T47D (cell line): ENCODE measurements around the gene ADAM15.

ENCODE experiments used
- DNase-seq, 2 experiments: peaks; one replicate each; pipeline versions ENCODE4 v3.0.0 to v3.0.0-alpha.2; 2011 to 2012; ENCODE audit warnings: low read depth in 1 of 2, low spot score in 1 of 2
- JUND ChIP-seq: IDR thresholded peaks from 2 replicates; pipeline ENCODE4 v1.6.1; 2012; ENCODE audit warnings: low read depth
- in situ Hi-C: cut with HindIII; loops from 2 replicates; pipeline ENCODE4 v1.10.0; 2016; ENCODE audit warnings: low sequenced_read_pairs, low pct_unique_long_range_greater_than_20kb

The ADAM15 gene

DNA sequence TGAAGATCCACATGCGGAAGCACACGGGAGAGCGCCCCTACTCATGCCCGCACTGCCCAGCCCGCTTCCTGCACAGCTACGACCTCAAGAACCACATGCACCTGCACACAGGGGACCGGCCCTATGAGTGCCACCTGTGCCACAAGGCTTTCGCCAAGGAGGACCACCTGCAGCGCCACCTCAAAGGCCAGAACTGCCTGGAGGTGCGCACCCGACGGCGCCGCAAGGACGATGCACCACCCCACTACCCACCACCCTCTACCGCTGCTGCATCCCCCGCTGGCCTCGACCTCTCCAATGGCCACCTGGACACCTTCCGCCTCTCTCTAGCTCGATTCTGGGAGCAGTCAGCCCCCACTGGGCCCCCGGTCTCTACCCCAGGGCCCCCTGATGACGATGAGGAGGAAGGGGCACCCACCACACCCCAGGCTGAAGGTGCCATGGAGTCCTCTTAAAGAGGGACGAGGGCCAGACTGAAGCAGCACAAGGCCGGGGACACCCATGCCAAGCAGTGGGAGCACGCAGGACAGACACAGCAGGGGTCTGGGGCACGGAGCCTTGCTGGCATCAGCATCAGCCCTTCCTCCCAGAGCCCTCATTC, 34.8 kb upstream of the ADAM15 start:
- no peak for TF ChIP-seq JUND
- DNase-seq, result no peak
- in situ Hi-C loops, result no loop called here

DNA sequence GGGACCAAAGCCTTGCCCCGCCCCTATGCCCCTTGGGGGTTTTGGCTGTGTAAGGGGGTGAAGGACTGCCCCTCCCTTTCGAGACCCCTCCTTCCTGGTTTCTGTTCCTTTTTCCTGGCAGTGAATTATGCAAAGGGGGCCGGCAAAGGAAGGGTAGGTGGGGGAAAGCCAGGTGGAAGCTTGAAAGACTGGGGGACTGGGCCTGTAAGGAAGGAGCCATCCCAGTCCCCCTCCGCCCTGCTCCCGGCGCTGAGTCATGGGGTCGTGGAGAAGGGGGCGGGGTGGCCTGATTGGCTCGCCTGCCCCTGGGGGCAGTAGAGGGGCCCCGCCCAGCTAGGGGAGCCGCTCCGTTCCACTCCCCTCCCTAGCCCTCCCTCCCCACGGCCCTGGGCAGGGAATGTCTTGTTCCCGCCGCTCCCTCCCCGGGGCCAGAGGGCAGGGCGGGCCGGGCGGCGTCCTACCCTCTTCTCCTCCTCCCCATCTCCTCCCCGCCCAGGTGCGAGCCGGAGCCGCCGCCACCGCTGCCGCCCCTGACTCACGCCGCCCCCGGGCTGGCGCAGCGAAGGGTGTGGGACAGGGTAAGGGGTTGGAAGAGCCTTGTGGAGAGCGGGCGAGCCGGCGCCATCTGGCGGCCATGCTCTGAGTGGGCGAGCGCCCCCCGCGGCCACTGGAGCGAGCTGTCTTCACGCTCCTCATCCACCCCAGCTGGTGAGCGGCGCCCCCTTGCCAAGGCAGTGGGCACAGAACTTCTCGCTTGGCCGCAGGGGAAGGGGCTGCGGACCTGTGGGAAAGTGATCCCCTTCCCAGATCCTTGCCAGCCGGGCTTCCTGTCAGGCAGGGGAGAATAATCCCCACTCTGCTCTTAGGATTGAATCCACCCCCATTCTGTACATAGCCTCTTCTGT, 33.8 kb upstream of the ADAM15 start:
- in situ Hi-C loops, result no loop called here
- DNase-seq, result peak; percentile 65 to 95
- no peak for TF ChIP-seq JUND

DNA sequence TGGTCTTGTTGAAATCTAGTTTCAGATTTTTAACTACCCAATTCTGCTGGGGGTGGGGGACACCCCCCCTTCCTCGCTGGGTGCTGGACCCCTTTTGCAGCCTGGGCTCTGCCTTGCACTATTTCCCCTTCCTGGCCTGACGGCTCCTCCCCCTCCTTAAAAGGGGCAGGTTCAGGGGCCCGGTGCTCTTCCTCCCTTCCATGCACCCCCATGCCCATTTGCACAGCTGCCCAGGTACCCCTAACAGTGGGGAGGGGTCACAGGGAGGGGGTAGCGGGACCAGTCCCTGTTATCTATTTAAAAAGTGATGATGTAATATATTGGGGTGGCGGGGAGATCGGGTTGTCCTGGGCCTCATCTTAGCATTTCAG, 33.2 kb upstream of the ADAM15 start:
- in situ Hi-C loops, result no loop called here
- TF ChIP-seq JUND, result no peak
- DNase-seq, result no peak

DNA sequence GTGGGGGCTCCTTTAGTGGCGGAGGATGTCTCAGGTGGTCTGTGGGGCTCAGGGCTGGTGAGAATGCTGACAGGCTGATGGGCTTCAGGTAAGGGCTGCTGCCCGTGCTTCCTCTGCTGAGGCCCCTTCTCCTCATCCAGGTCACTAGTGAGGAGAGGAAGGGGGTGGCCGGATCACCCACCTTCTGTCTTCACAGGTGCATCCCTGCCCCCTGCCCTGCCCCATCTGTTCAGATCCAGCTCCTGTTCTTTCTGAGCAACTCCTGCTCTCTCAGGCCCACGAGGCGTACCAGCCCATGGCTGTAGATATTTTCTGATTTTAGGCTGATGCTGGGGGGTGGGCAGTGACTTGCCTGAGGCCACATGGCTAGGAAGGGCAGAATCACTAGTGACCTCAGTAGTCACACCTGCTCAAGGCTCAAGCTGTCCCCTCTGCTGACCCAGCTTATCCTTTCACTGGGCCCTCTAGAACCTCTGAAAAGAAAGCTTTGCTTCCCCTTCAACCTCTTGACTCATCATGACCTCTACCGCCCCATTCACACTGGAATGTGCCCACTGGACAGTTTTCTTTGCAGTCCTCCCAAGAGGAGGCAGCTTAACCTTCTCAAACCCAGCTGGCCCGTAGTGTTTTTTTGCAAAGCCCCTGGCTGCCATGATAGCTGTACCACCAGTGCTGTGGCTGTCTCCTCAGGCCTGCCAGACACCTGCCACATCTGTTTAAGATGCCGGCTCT, 32.3 kb upstream of the ADAM15 start:
- no peak for DNase-seq
- no peak for TF ChIP-seq JUND
- in situ Hi-C loops, result no loop called here

DNA sequence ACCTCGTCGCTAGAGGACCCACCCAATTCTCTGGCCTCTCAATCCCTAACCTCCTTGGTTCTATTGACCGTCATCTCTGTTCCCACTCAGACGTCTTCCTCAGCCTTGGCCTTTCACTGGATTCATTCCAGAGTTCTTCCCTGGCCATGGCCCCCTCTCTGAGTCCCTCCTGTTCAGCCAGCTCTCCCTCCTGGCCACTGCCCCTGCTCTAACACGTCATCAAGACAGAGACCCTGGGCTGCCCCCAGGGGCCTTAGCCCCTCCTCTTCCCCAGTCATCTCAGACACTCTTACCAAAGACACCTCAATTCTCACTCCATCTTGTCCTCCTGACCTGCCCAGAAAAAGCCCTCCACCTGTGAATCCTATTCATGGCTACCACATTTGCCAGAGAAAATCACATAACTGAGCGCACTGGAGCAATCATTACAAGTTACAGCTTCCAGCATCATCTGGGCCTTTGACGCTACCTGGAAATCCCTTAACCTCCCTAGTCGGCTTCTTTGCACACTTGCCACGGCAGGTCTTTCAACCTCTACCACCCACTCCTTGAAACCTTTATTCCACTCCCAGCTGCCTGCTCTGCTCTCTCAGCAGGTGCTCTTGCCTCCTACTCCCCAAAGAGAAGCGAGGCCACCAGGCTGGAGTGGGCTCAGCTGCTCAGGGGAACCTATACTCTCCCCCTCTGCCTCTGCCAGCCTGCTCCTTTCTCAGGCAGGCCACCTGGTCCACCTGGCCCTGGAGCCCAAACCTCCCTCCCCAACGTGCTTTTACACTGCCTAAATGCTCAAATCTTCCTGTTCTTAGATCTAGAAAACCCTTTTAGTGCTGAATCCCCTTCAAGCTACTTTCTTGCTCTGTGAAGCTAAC, 31.5 kb upstream of the ADAM15 start:
- DNase-seq, result no peak
- in situ Hi-C loops, result no loop called here
- no peak for TF ChIP-seq JUND

DNA sequence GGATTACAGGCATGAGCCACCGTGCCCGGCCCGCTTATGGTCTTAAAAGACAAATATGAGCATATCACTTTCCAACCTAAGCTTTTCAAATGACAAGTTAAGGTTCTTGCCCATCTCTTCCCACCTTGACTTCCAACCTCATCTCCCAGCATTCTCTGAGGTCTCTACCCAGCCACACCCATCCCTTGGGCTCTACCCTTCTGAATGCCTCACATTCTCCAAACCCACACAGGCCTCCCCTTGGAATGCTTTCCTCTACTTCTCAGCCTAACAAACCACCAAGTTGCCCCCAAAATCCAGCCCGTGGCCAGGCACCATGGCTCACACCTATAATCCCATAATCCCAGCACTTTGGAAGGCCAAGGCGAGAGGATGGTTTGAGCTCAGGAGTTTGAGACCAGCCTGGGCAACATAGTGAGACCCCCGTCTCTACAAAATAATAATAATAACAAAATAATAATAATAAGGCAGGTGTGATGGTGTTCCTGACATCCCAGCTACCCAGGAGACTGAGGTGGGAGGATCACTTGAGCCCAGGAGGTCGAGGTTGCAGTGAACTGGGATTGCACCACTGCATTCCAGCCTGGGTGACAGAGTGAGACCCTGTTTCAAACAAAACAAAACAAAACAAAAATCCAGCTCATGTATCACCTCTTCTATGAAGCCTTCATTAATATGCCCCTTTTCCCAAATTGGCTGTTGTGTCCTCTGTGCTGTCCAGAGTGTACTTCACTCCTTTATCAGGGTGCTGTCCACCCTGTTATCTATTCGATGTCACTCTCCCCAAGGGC, 28.8 kb upstream of the ADAM15 start:
- no peak for DNase-seq
- in situ Hi-C loops, result no loop called here
- TF ChIP-seq JUND, result no peak

DNA sequence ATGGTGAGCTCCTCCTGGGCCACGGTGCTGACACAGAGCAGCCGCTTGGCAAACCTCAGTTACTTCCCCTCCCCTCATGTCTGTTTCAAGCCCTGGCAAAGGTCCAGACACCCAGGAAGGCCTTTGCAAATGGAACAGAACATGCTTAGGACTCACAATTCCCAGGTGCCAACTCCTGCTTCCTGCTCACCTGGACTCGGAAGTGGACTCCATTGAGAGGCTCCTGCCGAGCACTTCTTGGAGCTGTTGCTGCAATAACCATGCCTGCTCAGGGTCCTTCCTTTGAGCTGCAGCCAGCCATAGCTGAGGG, 28.2 kb upstream of the ADAM15 start:
- peak in 1 of 2 experiments; percentile 57 for DNase-seq
- no peak for TF ChIP-seq JUND
- in situ Hi-C loops, result no loop called here

DNA sequence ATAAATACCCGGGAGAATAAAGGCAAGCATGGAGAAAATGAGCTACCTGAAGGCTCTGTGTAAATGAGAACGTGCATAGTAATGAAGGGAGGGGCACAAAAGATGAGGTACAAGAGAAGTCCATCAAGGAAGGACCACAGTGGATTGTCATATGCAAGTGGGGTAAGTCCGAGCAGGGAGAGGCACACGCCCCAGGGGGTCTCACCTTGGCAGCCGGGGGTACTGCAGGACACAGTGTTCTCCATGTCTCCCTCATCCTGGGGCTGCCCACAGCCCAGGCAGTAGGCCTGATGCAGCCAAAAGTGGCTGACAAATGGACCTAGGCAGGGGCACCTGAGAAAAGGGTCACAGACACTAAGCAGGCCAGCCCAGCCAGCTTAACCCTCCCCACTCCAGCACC, 27.5 kb upstream of the ADAM15 start:
- no peak for TF ChIP-seq JUND
- in situ Hi-C loops, result no loop called here
- no peak for DNase-seq

DNA sequence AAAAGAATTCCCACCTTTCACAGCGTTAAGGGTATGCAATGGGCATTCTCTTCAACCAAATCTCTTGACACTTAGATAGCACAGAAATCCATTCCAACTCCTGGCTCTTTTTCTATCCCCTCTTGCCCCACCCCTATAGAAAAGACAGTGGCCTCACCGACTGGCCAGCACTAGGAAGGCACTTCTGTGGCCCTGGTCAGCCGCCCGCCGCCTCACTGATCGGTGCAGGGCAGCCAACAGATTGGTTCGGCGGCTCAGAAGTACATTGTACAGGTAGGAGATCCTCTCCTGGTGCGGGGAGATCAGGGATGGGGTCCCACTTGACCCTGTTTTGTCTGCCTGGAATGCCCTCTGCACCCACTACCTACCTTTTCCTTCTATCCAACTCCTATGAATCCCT, 26.8 kb upstream of the ADAM15 start:
- DNase-seq, result no peak
- no peak for TF ChIP-seq JUND
- in situ Hi-C loops, result no loop called here

DNA sequence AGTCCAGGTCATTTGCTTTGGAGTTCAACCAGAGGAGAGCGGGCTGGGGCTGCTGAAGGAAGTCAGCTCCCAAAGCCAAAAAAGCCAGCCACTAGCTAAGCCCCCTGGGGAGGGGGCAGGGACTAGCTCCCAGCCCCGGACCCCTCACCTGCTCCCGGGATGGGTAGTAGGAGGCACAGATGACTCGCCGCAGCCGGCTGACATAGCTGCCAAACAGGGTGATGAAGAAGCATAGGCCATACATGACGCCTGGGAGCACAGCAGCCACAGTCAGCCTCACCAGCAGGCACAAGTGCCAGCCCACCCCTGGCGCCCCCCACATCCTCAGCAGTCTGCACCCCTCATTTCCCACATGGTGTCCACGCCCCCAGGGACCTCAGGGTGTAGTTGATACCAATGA, 25.0 kb upstream of the ADAM15 start:
- DNase-seq, result no peak
- TF ChIP-seq JUND, result no peak
- in situ Hi-C loops, result no loop called here

DNA sequence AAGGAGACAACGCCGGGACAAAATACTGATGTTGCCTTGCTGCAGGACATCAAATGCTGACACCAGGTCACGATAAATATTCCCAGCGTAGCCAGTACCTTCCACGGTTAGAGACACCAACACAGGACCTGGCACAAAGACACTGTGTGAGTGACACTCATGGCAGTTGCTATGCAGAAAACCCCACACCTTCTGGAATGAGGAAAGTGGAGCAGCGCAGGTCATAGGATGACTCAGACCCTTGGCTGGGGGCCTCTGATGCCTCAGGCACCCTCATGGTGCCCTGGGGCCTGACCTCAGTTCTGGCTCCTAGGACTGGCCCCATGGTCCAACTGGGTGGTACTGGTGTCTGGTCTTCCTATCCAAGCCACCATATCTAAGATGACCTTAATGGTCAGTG, 24.5 kb upstream of the ADAM15 start:
- in situ Hi-C loops, result no loop called here
- no peak for TF ChIP-seq JUND
- DNase-seq, result no peak
